Activated B cell treated with CpG ODN at 0.5 μM for 24 hours (primary cell): Measurements from ENCODE around the gene NEK7. TPM values are rescaled to one million over a fixed set of nuclear protein-coding genes. Genes with fewer than 3 reads are reported as not detected.
A peak's percentile ranks its signal among the peaks of the same experiment; 100 is the strongest.

Source experiments
- ATAC-seq: fragments of 200-7000 bp; cut with Tn5 transposase; one replicate; pipeline ENCODE4 v1.10.0; 2021; ENCODE audit warnings: low read depth, mild to moderate bottlenecking, moderate library complexity
- CTCF ChIA-PET: fragments of 350-600 bp; sonication (Branson Sonifier 250); formaldehyde crosslinking; loops from one replicate; lab custom pipeline; 2021; ENCODE audit warnings: antibody characterized with exemption; lab: Charles Lee
- POLR2A ChIA-PET: fragments of 350-600 bp; sonication (Branson Sonifier 250); formaldehyde crosslinking; loops from one replicate; lab custom pipeline; 2021; ENCODE audit warnings: antibody characterized with exemption; lab: Charles Lee
- DNase-seq: peaks from one replicate; pipeline ENCODE4 v3.0.0; 2022
- H3K27ac Mint-ChIP-seq: one replicate; pipeline ENCODE4 v1.8.0; 2020; ENCODE audit warnings: mixed read lengths
- H3K27me3 Mint-ChIP-seq: one replicate; pipeline ENCODE4 v1.8.0; 2021; ENCODE audit warnings: mixed read lengths
- H3K36me3 Mint-ChIP-seq: one replicate; pipeline ENCODE4 v1.8.0; 2021; ENCODE audit warnings: low read depth, mixed read lengths
- H3K4me1 Mint-ChIP-seq: one replicate; pipeline ENCODE4 v1.8.0; 2021; ENCODE audit warnings: mixed read lengths
- H3K4me3 Mint-ChIP-seq: one replicate; pipeline ENCODE4 v1.8.0; 2020; ENCODE audit warnings: mild to moderate bottlenecking, mixed read lengths
- H3K9me3 Mint-ChIP-seq: one replicate; pipeline ENCODE4 v1.8.0; 2020; ENCODE audit warnings: mixed read lengths
- intact Hi-C: fragments of 100-400 bp; cut with micrococcal nuclease; formaldehyde crosslinking; loops from one replicate; pipeline ENCODE4 v1.15.1; 2024
- total RNA-seq: library from RNA; stranded (reverse); gene quantifications from 2 replicates; pipeline ENCODE4 v1.2.3, GENCODE V29; 2022
- TF ChIP-seq, protein P1 (sequence below): fragments of 200-600 bp; IDR thresholded peaks from one replicate; pipeline ENCODE4 v1.8.0; 2022; ENCODE audit warnings: antibody characterized with exemption, mild to moderate bottlenecking

NEK7 gene
- total RNA-seq, 1 donor from 2014 or later: 33.5 TPM

DNA sequence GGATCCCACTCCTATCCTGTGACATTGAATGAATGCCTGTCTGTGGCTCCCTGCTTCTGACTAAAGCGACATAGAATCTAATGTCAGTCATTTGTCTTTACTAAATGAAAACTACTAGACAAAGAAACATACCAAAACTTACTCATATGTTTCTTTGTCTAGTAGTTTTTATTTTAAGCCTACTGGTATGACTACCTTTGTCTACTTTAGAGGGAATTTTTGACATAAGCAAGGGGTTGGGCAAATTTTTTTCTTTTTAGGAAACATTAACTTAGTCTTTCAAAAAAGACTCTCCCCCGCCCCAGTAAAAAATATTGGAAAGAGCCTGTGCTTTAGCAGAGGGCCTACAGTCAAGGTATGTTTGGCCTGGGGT, 4.9 kb downstream of the NEK7 start:
- DNase-seq: no peak
- Mint-ChIP-seq H3K27me3 (no peaks in the 10 kb centered on the region), H3K4me1 (peaks cover 68% of the 10 kb centered on the region), H3K36me3 (peaks cover 10% of the 10 kb centered on the region), H3K4me3 (peak overlapping the region; percentile 62), H3K27ac (peak overlapping the region; percentile 83), H3K9me3 (no peaks in the 10 kb centered on the region)
- intact Hi-C loops: no loop called here
- TF ChIP-seq, protein P1, sequence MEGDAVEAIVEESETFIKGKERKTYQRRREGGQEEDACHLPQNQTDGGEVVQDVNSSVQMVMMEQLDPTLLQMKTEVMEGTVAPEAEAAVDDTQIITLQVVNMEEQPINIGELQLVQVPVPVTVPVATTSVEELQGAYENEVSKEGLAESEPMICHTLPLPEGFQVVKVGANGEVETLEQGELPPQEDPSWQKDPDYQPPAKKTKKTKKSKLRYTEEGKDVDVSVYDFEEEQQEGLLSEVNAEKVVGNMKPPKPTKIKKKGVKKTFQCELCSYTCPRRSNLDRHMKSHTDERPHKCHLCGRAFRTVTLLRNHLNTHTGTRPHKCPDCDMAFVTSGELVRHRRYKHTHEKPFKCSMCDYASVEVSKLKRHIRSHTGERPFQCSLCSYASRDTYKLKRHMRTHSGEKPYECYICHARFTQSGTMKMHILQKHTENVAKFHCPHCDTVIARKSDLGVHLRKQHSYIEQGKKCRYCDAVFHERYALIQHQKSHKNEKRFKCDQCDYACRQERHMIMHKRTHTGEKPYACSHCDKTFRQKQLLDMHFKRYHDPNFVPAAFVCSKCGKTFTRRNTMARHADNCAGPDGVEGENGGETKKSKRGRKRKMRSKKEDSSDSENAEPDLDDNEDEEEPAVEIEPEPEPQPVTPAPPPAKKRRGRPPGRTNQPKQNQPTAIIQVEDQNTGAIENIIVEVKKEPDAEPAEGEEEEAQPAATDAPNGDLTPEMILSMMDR: no peak
- CTCF ChIA-PET: no interaction called here
- POLR2A ChIA-PET: no interaction called here
- no peak for ATAC-seq

DNA sequence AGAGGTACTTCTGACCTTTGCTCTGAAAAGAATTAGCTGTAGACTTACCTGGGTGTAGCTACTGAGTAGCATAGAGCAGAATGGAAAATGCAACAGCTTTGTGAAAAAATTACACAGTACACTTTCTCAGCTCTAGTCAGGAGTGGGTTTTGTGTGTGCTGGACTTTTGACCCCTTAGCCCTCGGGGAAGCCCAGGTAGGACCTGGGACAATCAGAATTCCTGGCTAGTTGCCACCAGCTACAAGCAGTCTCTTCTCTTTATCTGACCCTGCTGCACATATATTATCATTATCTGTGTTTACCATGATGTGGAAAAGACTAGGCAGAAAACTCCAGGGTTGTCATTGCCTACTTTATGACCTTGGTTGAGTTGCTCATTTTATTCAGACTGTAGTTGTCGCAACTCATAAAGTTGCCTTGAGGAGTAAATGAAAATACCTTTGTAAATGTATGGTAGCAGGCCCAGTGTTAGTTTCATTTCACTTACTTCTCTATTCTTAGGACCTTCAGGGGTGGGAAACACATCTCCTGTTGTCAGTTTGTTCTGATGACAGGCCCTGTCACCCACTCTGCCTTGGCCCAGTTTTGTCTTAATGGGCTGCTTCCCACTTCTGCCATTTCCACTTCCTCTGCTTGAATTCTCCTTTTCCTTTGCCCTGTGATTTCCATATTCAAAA, 5.4 kb downstream of the NEK7 start:
- DNase-seq (no peak), ATAC-seq (no peak)
- intact Hi-C loops: no loop called here
- TF ChIP-seq, protein P1: no peak
- H3K36me3 Mint-ChIP-seq: peaks cover 10% of the 10 kb centered on the region
- no peaks in the 10 kb centered on the region for H3K27me3 Mint-ChIP-seq
- POLR2A ChIA-PET: no interaction called here
- H3K4me3 Mint-ChIP-seq: peak overlapping the region; percentile 62
- H3K4me1 Mint-ChIP-seq: peaks cover 73% of the 10 kb centered on the region
- no peaks in the 10 kb centered on the region for H3K9me3 Mint-ChIP-seq
- CTCF ChIA-PET: no interaction called here
- peak overlapping the region; percentile 83 for H3K27ac Mint-ChIP-seq

DNA sequence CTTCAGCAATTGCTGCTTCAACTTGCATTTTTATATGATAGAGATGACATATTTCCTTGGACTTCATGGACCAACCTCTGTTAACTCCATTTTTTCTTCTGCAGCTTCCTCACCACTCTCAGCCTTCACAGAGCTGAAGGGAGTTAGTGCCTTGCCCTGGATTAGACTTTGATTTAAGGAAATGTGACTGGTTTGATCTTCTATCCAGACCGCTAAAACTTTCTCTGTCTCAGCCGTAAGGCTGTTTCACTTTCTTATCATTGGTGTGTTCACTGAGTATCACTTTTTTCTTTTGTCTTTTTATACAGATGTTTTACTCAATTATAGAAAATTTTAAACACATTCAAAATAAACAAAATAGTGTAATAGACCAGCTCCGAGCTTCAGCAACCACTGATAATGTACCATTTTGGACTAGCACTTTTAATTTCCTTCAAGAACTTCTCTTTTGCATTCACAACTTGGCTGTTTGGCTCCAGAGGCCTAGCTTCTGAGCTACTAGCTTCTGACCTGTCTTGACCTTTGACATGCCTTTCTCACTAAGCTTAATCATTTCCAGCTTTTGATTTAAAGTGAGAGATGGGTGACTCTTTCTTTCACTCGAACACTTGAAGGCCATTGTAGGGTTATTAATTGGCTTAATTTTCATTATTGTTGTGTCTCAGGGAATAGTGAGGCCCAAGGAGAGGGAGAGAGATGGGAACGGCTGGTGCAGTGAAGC, 9.3 kb downstream of the NEK7 start:
- peak overlapping the region; percentile 15 for H3K27ac Mint-ChIP-seq
- no peaks in the 10 kb centered on the region for H3K36me3 Mint-ChIP-seq
- H3K4me1 Mint-ChIP-seq: peaks cover 77% of the 10 kb centered on the region
- H3K4me3 Mint-ChIP-seq: peak overlapping the region; percentile 26
- no peaks in the 10 kb centered on the region for H3K27me3 Mint-ChIP-seq
- no peak for ATAC-seq
- no peaks in the 10 kb centered on the region for H3K9me3 Mint-ChIP-seq
- TF ChIP-seq, protein P1: no peak
- POLR2A ChIA-PET: interaction anchor here (0.6 to 3.3 kb wide), 3 partner anchors 7 to 530 kb away, joined by 3 to 15 read pairs (median 5); no protein-coding TSS in a partner anchor
- no peak for DNase-seq
- intact Hi-C loops: no loop called here
- CTCF ChIA-PET: no interaction called here

DNA sequence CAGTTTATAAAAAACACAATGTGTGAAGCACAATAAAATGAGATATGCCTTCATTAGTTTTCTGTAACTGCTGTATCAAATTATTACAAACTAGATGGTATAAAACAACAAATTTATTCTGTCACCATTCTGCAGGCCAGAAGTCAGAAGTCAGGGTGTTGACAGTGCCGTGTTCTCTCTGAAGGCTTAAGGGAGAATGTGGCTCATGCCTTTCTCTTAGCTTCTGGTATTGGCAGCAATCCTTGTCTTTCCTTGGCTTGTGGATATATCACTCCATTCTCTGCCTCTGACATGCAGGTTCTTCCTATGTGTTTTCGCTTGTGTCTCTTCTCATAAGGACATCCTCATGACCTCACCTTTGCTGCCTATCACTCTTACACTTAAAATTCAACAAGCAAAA, 10.1 kb downstream of the NEK7 start:
- POLR2A ChIA-PET: interaction anchor here (0.8 to 3.3 kb wide), 2 partner anchors 8 to 455 kb away, joined by 3 to 15 read pairs; no protein-coding TSS in a partner anchor
- Mint-ChIP-seq H3K4me1 (peaks cover 74% of the 10 kb centered on the region), H3K27me3 (no peaks in the 10 kb centered on the region), H3K27ac (peak overlapping the region; percentile 79), H3K36me3 (no peaks in the 10 kb centered on the region), H3K9me3 (no peaks in the 10 kb centered on the region), H3K4me3 (no peak overlapping the region)
- ATAC-seq (no peak), DNase-seq (no peak)
- intact Hi-C loops: no loop called here
- CTCF ChIA-PET: no interaction called here
- TF ChIP-seq, protein P1: no peak

DNA sequence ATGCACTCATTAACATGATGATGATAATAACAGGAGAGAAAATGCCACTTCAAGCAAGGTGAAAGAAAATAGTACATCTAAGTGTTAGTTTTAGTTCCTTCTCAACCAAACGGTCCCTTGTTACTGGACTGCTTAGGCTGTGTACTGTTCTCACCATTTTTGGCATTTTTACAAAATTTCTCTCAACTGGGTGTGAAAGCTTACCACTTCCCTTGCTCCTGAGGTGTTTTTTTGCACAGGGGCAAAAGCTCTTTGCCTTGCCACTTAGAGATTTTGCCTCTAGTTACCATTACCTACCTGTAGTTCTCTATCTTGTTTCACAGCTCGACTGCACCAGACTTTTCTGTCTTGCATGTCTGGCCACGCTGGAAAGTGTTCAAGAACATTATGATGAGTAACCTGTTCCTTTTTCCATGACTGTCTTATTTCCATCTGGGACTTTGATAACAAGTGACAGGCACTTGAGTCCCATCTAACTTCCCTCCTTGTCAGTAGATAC, 10.7 kb downstream of the NEK7 start:
- H3K27me3 Mint-ChIP-seq: no peaks in the 10 kb centered on the region
- intact Hi-C loops: no loop called here
- TF ChIP-seq, protein P1: no peak
- H3K27ac Mint-ChIP-seq: peak overlapping the region; percentile 79
- POLR2A ChIA-PET: interaction anchor here (0.8 to 3.3 kb wide), 2 partner anchors 9 to 455 kb away, joined by 3 to 15 read pairs; no protein-coding TSS in a partner anchor
- no peaks in the 10 kb centered on the region for H3K36me3 Mint-ChIP-seq
- no peaks in the 10 kb centered on the region for H3K9me3 Mint-ChIP-seq
- H3K4me3 Mint-ChIP-seq: peak overlapping the region; percentile 12
- H3K4me1 Mint-ChIP-seq: peaks cover 74% of the 10 kb centered on the region
- CTCF ChIA-PET: no interaction called here
- DNase-seq: no peak
- peak; percentile 52 for ATAC-seq
